HT1080 (cell line): ENCODE measurements around the gene SLC6A1. TPM values are rescaled to one million over a fixed set of nuclear protein-coding genes. Genes with fewer than 3 reads are reported as not detected.
A peak's percentile ranks its signal among the peaks of the same experiment; 100 is the strongest.

ENCODE experiments used
- DNase-seq: peaks from one replicate; pipeline ENCODE4 v3.0.0-alpha.2; 2015; ENCODE audit warnings: low read depth
- total RNA-seq: library from RNA; depleted of rRNA; stranded (reverse); fragments of >200 nt; shearing (Covaris generic); gene quantifications from 2 replicates; pipeline ENCODE4 v1.2.3, GENCODE V29; 2014

The SLC6A1 gene
- total RNA-seq, 1 experiment from 2014 or later: not detected

DNA sequence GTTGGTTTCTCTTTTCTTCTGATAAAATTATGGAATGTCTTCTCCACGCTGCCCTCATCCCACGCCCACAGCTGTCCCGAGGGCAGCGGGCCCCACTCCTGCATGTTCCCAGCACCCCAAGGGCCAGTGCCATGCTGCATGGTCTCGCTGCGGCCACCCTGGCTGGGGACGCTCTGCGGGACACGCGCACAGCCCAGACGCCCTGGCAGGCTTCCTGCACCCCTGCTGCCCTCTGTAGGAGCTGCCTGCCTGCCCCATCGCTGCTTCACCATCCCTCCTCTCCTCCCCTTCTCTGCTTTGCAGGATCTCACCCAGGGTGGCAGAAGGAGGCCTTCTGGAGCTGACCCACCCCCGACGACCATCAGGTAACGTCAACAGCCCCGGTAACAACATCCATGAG is 22.8 kb downstream of the SLC6A1 start:
- DNase-seq: no peak

DNA sequence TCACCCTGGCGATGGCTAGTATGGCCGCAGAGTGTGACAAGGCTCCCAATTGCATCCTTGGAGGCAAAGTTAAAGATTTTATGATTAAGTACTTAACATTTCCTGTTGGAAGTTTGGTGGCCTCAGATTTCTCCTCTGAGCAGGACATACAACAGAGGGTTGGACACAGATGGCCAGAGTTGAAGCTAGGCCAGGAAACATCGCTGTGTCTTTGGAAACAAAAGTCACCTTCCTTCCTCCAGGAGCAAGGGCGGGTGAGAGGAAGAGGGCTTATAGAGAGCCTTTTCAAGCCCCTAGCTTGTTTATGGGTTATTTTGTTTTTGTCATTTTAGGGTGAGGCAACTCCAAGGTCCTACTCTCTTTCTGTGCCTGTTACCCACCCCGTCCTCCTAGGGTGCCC is 24.2 kb downstream of the SLC6A1 start:
- no peak for DNase-seq

DNA sequence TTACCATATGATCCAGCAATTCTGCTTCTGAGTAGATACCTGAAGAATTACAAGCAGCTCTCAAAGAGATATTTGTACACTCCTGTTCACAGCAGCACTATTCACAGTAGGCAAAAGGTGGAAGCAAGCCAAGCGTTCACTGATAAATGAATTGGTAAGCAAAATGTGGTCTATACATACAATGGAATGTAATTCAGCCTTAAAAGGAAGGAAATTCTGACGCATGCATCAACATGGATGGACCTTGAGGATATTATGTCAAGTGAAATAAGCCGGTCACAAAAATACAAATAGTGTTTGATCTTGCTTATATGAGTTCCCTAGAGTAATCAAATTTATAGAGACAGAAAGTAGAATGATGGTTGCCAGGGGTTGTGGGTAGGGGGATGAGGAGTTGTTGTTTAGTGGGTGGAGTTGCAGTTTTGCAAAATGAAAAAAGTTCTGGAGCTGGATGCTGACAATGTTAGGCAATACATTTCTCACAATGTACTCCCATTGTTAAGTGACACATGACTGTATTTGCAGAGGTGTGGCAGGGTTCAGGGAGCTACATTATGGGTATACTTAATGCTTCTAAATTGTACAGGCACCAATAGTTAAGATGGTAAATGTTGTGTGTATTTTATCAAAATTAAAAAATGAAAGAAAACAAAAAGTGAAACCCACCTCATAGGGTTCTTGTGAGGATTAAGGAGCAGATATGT is 26.7 kb downstream of the SLC6A1 start:
- DNase-seq: peak; percentile 5

DNA sequence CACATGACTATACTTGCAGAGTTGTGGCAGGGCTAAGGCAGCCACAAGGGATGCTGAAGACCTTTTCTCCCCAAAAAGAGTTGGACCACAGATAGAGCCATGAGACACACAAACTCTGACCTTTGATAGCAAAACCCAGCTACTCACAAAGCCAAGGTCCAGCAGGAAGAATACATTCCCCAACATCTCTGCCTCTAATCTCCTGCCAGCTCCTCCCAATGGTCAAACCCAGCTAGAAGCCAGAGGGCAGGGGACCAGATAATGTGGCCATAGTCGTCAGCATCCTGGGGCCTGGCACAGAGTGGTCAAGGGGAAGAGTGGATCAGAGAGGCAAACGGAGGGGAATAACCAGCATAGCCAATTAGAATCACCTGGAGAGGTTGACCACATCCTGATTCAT is 28.2 kb downstream of the SLC6A1 start:
- DNase-seq: no peak

GRCh38 chr3:11021611-11022011 is 29.1 kb downstream of the SLC6A1 start:
- no peak for DNase-seq

- no peak for DNase-seq
Observed at GRCh38 chr3:11022115-11022514, 29.6 kb downstream of the SLC6A1 start.

DNA sequence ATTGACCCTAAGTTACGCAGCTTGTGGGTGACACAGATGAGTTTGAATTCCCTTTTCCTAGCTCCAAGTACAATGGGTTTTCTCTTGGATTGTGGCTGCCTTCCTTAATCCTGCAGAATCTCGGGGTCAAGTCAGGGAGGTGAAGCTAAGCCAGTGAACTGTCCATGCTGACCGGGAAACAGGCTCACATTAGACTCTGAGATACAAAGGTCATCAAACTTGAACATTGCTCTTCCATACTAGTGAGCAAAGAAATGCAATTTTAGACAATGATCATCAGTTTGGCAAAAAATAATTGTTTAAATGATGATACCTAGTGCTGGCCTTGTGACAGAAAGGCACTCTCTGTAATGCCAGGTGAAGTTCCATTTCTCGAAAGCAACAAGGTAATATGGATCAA is 31.6 kb downstream of the SLC6A1 start:
- no peak for DNase-seq

- DNase-seq: no peak
Observed at GRCh38 chr3:11029948-11030347, 37.4 kb downstream of the SLC6A1 start.

DNA sequence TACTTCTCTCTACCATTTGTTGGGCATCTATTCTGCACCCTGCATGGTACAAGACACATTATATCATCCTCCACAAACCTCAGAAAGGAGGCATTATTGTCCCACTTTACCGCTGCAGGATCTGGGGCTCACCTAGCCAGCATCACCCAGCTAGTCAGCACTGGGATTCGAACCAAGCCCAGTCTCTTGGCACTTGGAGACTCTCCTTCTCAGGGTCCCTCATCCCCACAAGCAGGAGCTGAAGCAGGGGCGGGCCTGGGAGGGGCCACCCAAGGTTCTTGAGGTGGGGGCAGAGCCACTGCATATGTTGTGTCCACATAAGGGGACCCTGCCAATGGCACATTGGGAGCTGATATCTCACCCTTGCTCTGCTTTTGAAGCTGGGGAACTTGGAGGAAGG is 41.3 kb downstream of the SLC6A1 start:
- DNase-seq: no peak

DNA sequence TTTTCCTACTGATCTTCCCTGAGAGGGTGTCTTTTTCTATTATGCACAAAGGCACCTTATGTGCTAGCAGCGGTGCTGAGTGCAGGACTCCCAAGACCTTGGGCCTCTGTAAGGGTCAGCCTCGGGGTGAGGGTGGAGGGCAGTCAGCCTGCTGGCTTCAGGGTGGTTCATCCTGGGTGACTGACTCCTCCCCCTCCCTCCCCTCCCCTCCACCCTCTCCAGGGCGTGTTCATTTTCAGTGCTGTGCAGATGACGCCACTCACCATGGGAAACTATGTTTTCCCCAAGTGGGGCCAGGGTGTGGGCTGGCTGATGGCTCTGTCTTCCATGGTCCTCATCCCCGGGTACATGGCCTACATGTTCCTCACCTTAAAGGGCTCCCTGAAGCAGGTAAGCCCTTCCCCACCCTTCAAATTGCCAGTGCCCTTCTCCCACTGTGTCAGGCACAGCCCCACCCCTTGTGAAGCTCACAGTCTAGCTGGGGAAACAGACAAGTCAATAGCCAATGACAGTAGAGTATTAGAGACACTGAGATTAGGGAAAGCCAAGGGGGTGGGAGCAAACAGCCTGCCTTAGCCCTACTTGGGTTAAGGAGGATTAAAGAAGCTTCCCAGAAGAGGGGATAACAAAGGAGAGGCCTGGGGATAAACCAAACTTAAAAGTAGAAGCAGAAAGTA is 41.9 kb downstream of the SLC6A1 start:
- no peak for DNase-seq

DNA sequence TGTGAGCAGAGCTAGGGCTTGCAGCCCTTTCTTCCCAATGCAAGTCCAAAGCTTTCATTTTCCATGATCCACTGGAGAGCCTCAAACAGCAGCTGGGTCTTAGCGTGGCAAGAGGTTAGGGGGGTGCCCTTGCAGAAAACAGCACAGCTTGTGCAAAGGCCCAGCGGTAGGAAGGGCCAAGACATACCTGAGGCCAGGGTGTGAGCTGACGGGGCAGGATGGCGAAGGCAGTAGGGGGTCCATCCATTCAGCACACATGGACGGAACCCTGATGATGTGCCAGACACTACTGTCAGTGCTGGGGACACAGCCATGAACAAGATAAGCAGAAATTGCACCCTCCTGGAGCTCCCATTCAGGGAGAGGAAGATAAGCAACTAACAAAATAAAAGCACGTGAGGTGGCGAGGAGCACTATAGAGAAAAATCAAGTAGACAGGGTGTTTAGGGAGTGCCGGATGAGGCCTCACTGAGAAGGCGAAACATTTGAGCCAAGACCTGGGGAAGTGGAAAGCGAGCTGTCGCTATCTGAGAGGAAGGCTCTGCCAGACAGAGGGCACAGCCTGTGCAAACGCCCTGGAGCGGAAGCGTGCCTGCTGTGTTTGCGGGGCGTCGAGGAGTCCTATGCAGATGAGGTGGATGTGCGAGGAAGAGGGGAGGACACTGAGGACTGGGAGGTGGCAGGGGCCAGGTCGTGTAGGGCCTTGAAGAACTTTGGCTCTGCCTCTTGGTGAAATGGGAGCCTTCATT is 43.4 kb downstream of the SLC6A1 start:
- no peak for DNase-seq

DNA sequence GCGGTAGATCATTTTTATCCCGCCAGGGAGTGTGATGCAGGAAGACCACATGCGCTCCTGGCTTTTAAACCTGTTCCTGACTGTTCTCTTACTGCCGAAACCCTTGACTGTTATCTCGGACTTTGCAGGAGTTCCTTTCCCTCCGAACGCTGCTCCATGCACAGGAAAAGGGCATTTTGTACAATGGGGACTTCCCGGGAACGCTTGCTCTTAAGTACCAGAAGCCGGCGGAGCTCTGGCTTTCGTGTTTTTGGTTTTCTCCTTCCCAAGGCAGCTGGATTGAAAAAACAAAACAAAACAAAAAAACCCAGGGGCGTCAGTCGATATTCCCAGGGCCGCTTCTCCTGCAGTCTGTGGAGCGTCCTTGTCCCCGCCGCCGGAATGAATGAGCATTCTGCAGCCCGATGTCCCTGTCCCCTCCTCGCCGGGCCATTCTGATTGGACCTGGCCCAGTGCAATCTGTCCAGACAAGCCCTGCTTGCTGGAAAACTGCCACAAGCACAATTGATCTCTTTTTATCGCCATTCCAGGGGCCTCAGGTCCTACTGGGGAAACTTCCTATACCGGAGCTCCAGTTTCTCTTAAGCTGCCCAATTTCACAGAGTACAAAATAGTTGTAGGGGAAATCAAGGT is 44.8 kb downstream of the SLC6A1 start:
- DNase-seq: no peak

DNA sequence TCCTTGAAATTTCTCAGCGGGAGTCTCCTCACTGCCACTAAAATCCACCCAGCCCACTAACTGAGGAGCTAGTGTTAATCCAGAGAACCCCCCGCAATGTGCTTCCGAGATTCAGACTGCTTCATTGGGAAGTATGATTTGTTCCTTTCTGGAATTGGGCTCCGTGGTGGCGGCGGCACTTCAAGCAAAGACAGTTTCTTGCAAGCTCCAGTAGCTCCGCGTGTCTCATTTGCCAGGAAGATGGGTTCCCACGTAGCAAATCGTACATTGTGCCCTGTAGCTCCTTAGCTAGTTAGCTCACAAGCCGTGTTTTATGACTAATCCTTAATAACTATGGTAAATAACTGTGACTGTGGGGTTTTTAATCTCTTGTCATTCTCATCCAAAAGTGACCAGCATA is 45.4 kb downstream of the SLC6A1 start:
- DNase-seq: no peak

- DNase-seq: no peak
Observed at GRCh38 chr3:11045536-11045935, 53.0 kb downstream of the SLC6A1 start.

GRCh38 chr3:11047500-11047899 is 55.0 kb downstream of the SLC6A1 start:
- no peak for DNase-seq

DNA sequence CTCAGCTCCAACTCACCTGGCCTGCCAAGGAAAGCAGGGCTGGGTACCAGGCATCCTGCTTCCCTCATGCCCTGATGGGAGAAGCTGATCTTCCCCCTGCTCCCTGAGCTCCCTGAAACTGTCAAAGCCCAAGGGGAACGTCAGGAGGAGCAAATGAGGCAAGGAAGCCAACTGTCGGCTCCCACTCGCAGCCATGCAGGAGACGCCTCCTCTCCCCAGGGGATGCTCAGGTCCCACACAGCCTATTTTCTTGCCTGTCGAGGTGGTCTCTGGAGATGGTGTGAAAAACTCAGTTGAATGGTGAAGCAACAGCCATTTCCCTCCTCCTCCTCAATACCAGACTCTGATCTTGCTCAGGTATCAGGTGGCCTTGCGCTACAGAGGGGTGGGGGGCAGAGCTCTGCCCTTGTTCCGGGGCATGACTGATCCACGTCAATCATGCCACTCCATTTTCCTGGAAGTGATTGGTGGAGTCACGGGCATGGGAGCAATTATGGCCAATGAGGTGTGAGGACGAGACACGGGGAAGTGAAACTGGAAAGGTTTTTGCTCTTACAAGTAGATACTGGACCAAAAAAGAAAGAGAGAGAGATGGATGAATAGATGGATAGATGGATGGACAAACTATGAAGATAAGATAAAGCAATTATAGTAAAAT is 58.2 kb downstream of the SLC6A1 start:
- DNase-seq: no peak

DNA sequence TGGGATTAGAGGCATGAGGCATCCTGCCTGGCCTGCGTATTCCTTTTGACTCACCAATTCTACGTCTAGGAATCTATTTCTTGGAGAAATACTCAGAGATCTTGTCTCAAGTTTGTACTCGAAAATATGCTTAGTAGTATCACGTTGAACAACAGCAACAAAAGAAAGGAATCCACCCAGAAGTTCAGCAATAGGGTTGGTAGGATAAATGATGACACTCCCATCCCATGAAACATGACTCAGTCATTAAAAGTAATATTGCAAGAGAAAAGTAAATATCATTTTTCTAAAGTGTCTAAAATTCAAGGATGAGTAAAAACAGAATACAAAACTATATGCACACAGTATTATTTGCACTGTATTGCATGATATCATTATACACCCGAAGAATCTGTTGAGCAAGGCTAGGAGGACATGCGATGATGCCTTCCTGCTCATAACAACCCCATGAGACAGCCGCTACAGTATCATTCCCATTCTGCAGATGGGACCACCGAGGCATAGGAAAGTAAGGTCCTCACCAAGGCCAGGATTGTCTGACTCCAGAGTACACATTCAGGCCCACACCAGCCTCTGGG is 61.5 kb downstream of the SLC6A1 start:
- DNase-seq: no peak

DNA sequence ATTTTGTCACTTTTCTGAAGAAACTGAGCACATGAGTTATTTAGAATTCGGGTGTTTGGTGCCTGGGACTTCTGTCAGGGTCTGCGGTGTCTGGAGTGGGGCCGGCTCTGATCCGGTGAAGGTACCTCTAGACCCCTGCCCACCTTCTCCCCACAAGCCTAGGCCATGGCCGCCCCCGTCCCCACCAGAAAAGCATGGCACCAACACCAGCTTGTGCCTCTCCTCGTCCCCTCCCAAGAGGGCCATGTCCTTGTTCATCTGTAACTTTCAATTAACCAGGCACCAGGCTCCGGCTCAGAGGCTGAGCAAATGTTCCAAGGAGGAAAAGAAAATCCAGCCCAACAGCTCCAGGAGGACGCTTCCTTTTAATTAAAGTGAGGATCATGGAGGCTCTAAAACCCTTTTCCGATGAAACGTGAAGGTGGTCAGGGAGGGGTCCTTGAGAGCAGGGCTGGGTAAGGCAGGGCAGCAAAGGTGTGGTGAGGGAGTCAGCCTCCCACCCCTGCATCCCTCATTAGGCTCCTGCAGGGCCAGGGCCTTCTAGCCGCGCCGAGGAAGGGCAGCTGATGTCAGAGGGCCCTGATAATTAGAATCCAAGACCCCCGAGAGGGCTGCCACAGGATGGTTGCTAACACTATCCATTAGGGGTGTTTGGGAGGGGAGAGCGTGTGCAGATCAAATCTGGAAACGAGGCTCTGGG is 62.3 kb downstream of the SLC6A1 start:
- no peak for DNase-seq

GRCh38 chr3:11055496-11055895 is 62.9 kb downstream of the SLC6A1 start:
- DNase-seq: no peak

- no peak for DNase-seq
Observed at GRCh38 chr3:11056531-11057050, 64.0 kb downstream of the SLC6A1 start.
